ENCODE measurements around the gene SOX13.

The SOX13 gene

GRCh38 chr1:204108312-204109141 is 35.6 kb downstream of the SOX13 start:
- no peak for DNase-seq

- DNase-seq: no peak
These were observed 38.1 kb downstream of the SOX13 start for GRCh38 chr1:204110894-204111633.

GRCh38 chr1:204112876-204113730 is 40.2 kb downstream of the SOX13 start:
- DNase-seq: no peak

- DNase-seq: no peak
These were observed 41.0 kb downstream of the SOX13 start for GRCh38 chr1:204113896-204114295.

- DNase-seq: no peak
These were observed 41.7 kb downstream of the SOX13 start for GRCh38 chr1:204114606-204115005.

- DNase-seq: no peak
These were observed 42.2 kb downstream of the SOX13 start for GRCh38 chr1:204115116-204115515.

GRCh38 chr1:204116539-204116938 is 43.6 kb downstream of the SOX13 start:
- no peak for DNase-seq

GRCh38 chr1:204121840-204122555 is 49.1 kb downstream of the SOX13 start:
- DNase-seq: no peak

GRCh38 chr1:204123376-204123775 is 50.5 kb downstream of the SOX13 start:
- no peak for DNase-seq

GRCh38 chr1:204124639-204125038 is 51.7 kb downstream of the SOX13 start:
- DNase-seq: no peak

GRCh38 chr1:204125759-204126351 is 52.9 kb downstream of the SOX13 start:
- DNase-seq: no peak

- DNase-seq: no peak
These were observed 53.5 kb downstream of the SOX13 start for GRCh38 chr1:204126386-204126785.

- no peak for DNase-seq
These were observed 54.0 kb downstream of the SOX13 start for GRCh38 chr1:204126956-204127355.

- DNase-seq: no peak
These were observed 54.8 kb downstream of the SOX13 start for GRCh38 chr1:204127597-204128242.

GRCh38 chr1:204128464-204128963 is 55.6 kb downstream of the SOX13 start:
- DNase-seq: no peak

- peak; percentile 44 for DNase-seq
These were observed 56.3 kb downstream of the SOX13 start for GRCh38 chr1:204128964-204129896.

- no peak for DNase-seq
These were observed 57.3 kb downstream of the SOX13 start for GRCh38 chr1:204130178-204130577.

- DNase-seq: no peak
These were observed 58.3 kb downstream of the SOX13 start for GRCh38 chr1:204130981-204131892.

GRCh38 chr1:204131978-204132377 is 59.1 kb downstream of the SOX13 start:
- no peak for DNase-seq

All from activated effector memory CD4-positive, alpha-beta T cell treated with Interleukin-2 at 50 U/mL for 16 hours (primary cell).